GM18868 (cell line): ENCODE results near the gene SAMD11.
"Not testable (repeated sequence)": the region's sequence is repeated elsewhere in the genome, so short reads cannot be mapped to it uniquely, and the experiment has no call there.

Experiments used
- ATAC-seq: cut with Tn5 transposase; IDR thresholded peaks from one replicate; pipeline ENCODE4 v1.9.1; 2021; ENCODE audit warnings: mild to moderate bottlenecking, moderate library complexity; ENCODE audit not compliant: unreplicated experiment

SAMD11 gene

GRCh38 chr1:991275-991674 is 67.6 kb downstream of the SAMD11 start:
- ATAC-seq: not testable (repeated sequence)

DNA sequence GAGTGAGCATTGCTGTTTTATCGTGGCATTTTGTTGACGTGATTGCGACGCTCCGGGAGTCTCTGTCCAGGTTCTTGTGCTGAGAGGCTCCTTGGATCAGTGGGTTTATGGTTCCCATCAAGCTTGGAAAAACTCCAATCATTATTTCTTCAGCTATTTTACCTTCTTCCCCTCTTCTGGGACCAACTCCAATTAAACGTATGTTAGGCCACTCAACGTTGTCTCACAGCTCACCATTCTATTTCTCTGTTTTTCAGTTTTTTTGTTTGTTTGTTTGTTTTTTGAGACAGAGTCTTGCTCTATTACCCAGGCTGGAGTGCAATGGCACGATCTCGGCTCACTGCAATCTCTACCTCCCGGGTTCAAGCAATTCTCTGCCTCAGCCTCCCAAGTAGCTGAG is 68.2 kb downstream of the SAMD11 start:
- no peak for ATAC-seq

GRCh38 chr1:992362-992761 is 68.6 kb downstream of the SAMD11 start:
- ATAC-seq: no peak

GRCh38 chr1:993379-993995 is 69.8 kb downstream of the SAMD11 start:
- ATAC-seq: no peak
